Measurements from ENCODE around the gene GPR156. TPM values are rescaled to one million over a fixed set of nuclear protein-coding genes. Genes with fewer than 3 reads are reported as not detected.

Gene GPR156
- total and polyA plus RNA-seq, 10 of the 15 experiments (the other 5 are each of a cell fraction or from before 2014, with no cell fraction given), result 0.08 to 0.15 (median 0.11) TPM; not detected in 6

DNA sequence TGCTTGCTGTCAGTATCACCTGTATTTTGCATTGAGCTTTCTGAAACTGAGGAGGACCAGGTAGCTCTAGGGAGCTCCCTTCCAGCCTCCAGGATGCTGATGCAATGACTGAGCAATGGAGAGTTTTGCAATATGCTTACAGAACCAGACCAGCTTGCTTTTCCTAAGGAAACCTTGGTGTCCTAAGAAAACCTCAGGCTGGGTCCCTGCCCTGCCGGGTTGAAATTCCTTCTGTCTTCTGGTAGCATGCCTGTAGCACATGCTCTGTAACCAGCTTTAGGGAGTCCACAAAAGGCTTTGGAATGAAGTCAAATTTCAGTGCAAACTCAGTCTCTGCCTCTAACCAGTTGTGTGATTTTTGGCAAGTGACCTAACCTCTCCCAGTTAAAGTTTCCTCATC lies 125.0 kb downstream of the GPR156 start:
- Histone ChIP-seq H3K27ac (ENCODE audit: control insufficient read depth, insufficient read depth) (no peak overlapping the region), H2AFZ (ENCODE audit: control insufficient read depth, low read depth, low read length) (no peak overlapping the region), H3K4me2 (ENCODE audit: control insufficient read depth, insufficient read depth) (no peak overlapping the region), H3K4me1 (ENCODE audit: control insufficient read depth, insufficient read depth, low read length) (no peaks in the 10 kb centered on the region), H3K9ac (ENCODE audit: control insufficient read depth, insufficient read depth, low read length) (no peak overlapping the region), H4K20me1 (ENCODE audit: control insufficient read depth, insufficient read depth) (no peaks in the 10 kb centered on the region), H3K27me3 (replicated peaks in 1 of 2; ENCODE audit: control insufficient read depth in 2 of 2, insufficient read depth in 2 of 2, low read length in 1 of 2) (no peaks in the 10 kb centered on the region), H3K36me3 (ENCODE audit: control insufficient read depth in 2 of 2, insufficient read depth in 2 of 2, low read length in 1 of 2) (no peaks in the 10 kb centered on the region), H3K9me3 (replicated peaks; ENCODE audit: control insufficient read depth, insufficient read depth, low read length) (peaks cover 4% of the 10 kb centered on the region; the same call in 1 of the 3 replicates), H3K4me3 (no peak overlapping the region), H3K79me2 (ENCODE audit: control insufficient read depth, insufficient read depth, low read length) (no peaks in the 10 kb centered on the region)
- CTCF ChIA-PET, result interaction anchor here (1.6 kb wide), 1 partner anchor 9 kb away, joined by 5 read pairs; no protein-coding TSS in a partner anchor
- POLR2A ChIA-PET, result no interaction called here
- DNase-seq (ENCODE audit: low read depth, low spot score), result no peak
- 93% methylated on average over 1 of the region's 1 CpG for WGBS (ENCODE audit: insufficient coverage, insufficient replicate concordance, low lambda C conversion rate, missing lambda C conversion rate)
- SMC1A ChIA-PET (ENCODE audit: uncharacterized antibody, unreplicated experiment), result no interaction called here
- ATAC-seq, result no peak
- BruUV-seq (replicated peaks), result no TSS peak
- TF ChIP-seq KAT2A (conservative IDR thresholded peaks at IDR 0.05; ENCODE audit: control insufficient read depth, low read depth, low read length) (no peak), PAX8 (IDR thresholded peaks at IDR 0.05) (no peak), ESRRA (IDR thresholded peaks at IDR 0.05; ENCODE audit: low read length) (no peak), SUPT20H (IDR thresholded peaks at IDR 0.05; ENCODE audit: borderline replicate concordance, control insufficient read depth, low read depth, low read length) (no peak), POLR2AphosphoS2 (IDR thresholded peaks at IDR 0.05; ENCODE audit: low read depth, low read length) (no peak), RUNX3 (IDR thresholded peaks at IDR 0.05; ENCODE audit: low read length) (no peak), SUZ12 (IDR thresholded peaks at IDR 0.05; ENCODE audit: unreplicated experiment) (no peak), POLR2AphosphoS5 (IDR thresholded peaks at IDR 0.05; ENCODE audit: low read length) (no peak), CREB1 (IDR thresholded peaks at IDR 0.05; ENCODE audit: low read depth) (no peak), SMAD1 (IDR thresholded peaks at IDR 0.05; ENCODE audit: low read depth, partially characterized antibody) (no peak), NFIC (IDR thresholded peaks at IDR 0.05; ENCODE audit: low read depth, low read length) (no peak), ZNF217 (IDR thresholded peaks at IDR 0.05) (no peak), BHLHE40 (IDR thresholded peaks at IDR 0.05; ENCODE audit: borderline replicate concordance in 1 of 2, low read depth in 2 of 2, low read length in 1 of 2) (no peak), CBX5 (IDR thresholded peaks at IDR 0.05; ENCODE audit: low read depth) (no peak)
- TF ChIP-seq, protein P1, sequence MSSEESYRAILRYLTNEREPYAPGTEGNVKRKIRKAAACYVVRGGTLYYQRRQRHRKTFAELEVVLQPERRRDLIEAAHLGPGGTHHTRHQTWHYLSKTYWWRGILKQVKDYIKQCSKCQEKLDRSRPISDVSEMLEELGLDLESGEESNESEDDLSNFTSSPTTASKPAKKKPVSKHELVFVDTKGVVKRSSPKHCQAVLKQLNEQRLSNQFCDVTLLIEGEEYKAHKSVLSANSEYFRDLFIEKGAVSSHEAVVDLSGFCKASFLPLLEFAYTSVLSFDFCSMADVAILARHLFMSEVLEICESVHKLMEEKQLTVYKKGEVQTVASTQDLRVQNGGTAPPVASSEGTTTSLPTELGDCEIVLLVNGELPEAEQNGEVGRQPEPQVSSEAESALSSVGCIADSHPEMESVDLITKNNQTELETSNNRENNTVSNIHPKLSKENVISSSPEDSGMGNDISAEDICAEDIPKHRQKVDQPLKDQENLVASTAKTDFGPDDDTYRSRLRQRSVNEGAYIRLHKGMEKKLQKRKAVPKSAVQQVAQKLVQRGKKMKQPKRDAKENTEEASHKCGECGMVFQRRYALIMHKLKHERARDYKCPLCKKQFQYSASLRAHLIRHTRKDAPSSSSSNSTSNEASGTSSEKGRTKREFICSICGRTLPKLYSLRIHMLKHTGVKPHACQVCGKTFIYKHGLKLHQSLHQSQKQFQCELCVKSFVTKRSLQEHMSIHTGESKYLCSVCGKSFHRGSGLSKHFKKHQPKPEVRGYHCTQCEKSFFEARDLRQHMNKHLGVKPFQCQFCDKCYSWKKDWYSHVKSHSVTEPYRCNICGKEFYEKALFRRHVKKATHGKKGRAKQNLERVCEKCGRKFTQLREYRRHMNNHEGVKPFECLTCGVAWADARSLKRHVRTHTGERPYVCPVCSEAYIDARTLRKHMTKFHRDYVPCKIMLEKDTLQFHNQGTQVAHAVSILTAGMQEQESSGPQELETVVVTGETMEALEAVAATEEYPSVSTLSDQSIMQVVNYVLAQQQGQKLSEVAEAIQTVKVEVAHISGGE (CRISPR knock-in tag; IDR thresholded peaks at IDR 0.05), result no peak
- TF ChIP-seq, protein P2, sequence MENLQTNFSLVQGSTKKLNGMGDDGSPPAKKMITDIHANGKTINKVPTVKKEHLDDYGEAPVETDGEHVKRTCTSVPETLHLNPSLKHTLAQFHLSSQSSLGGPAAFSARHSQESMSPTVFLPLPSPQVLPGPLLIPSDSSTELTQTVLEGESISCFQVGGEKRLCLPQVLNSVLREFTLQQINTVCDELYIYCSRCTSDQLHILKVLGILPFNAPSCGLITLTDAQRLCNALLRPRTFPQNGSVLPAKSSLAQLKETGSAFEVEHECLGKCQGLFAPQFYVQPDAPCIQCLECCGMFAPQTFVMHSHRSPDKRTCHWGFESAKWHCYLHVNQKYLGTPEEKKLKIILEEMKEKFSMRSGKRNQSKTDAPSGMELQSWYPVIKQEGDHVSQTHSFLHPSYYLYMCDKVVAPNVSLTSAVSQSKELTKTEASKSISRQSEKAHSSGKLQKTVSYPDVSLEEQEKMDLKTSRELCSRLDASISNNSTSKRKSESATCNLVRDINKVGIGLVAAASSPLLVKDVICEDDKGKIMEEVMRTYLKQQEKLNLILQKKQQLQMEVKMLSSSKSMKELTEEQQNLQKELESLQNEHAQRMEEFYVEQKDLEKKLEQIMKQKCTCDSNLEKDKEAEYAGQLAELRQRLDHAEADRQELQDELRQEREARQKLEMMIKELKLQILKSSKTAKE (IDR thresholded peaks at IDR 0.05; ENCODE audit: low read depth, poor library complexity, severe bottlenecking), result no peak
- intact Hi-C loops (cut with micrococcal nuclease; ENCODE audit: unreplicated experiment) (no loop called here), in situ Hi-C loops (cut with MboI) (no loop called here)
- RAD21 ChIA-PET (ENCODE audit: unreplicated experiment), result no interaction called here
- no peak for FAIRE-seq

Data from GM12878 (cell line).